DMS79 (cell line): Measurements from ENCODE around the gene SMIM33.
"Not testable (repeated sequence)": the region's sequence is repeated elsewhere in the genome, so short reads cannot be mapped to it uniquely, and the experiment has no call there.

Source experiments
- DNase-seq: peaks from one replicate; lab custom pipeline; 2025; lab: John Stamatoyannopoulos, UW

SMIM33 gene

DNA sequence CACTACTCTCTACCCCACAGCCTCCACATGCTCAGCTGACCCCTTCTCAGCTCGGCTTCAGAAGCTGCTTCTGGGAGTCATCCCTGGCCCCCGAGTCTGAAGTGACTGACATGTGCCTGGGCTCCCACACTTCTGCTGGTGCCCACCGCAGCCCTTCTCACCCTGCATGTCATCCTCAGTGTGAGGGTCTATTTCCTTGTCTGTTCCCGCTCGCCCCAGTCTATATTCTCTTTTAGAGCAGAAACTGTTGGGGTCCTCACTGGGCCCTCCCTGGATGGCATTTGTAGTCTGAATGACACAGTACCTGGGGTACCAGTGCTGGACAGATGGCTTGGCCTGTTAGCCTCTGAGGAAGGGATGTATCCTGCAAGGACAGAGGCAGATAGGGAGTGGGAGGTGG is 13.6 kb upstream of the SMIM33 start:
- no peak for DNase-seq

DNA sequence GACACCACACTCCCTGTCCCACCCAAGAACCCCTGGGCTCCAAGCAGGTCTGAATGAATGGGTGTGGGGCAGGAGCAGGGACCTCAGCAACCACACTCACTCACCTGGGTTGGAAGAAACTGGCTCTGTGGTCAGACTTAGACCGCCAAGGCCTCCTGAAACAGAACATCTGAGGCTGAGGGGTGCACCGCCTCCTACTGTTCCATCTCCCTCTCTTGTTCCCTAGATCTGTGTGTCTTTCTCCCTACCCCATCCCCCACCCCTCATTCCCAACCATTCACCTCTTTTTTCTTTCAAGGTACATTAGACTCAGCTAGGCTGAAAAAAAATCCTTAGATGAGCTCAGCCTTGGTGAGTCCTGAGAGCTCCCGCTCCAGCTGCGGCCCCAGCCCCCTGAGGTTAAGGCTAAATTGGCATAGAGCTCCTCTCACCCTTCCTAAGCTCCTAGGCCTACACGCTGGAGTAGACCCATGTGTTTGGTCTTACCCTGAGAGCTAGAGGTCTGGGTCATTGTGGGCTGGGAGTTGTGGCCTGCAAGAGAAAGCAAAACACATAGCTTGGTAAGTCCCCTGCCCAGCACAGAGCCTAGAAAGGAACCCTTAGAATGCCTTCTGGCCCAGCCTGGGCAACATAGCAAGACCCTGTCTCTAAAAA is 13.0 kb upstream of the SMIM33 start:
- no peak for DNase-seq

GRCh38 chr5:139458580-139459407 is 12.0 kb upstream of the SMIM33 start:
- no peak for DNase-seq

DNA sequence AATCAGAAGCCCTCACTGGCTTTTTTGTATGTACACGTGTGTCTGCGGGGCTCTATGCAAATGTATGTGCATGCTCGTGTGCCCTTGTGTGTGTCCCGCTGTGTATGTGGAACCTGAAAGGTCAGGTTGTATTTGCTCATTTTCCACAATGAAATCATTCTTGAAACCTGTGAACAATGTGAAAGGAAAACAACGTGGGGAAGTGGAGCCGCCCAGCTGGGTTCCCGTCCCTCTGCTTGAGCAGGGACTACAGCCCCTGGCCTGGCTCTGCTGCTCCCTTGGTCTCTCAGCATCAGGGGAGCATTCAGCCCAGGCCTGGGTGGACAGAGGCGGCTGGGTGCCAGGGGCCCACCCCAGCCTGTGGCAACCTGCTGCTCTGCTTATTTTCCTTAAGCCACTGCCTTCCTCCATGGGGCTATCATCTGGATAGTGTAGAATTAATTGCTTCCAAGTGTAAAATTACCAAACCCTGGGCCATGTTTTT is 11.3 kb upstream of the SMIM33 start:
- no peak for DNase-seq

- DNase-seq: no peak
Measured at GRCh38 chr5:139460455-139460854, 10.3 kb upstream of the SMIM33 start.

- DNase-seq: no peak
Measured at GRCh38 chr5:139461176-139461575, 9.6 kb upstream of the SMIM33 start.

DNA sequence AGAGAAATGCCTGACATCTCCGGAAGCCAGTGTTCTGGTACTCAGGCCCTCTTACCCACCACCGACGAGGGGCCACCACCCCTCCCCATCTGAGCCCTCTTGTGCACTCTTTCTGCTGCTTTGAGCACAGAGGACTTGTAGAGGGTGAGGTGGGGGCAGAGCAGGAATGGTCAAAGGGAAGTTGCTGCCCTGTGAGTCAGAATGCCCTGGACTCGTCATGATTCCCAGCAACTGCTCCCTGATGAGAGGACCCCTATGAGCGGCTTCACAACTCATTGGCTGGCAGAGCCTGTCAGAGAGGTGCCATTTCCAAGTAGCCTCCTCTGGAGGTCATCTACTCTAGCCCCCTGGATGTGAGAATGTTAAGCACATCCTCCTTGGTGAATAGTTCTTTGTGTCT is 9.1 kb upstream of the SMIM33 start:
- no peak for DNase-seq

DNA sequence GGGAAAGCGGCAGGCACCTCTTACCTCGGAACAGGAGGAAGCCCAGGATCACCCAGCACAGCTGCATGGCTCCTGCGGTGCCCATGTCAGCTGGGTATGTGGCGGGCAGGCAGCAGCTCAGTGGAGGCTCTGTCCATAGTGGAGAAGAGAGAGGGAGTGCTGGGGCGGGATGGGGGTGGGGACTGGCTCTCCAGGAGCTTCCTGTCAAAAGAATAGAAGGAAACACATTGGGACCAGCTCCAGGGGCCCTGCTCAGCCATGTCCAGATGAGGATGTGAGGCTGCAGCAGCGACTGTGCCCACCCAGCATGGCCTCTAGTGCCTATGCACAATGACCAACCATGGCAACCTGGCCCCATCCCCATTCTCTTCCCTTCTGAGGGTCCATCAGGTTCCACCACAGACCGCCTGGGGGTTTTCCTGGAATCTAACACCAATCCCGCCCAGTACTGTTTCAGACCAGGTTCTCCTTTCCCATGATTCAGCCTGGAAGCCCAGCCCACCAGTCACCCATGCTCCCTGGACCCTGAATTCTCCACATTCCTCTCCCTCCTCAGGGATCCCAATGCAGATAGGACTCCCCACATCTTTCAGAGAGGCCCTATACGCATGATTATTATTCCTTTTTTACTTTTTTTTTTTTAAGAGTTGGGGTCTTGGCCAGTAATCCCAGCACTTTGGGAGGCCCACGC is 8.1 kb upstream of the SMIM33 start, which contains the start of gene ECSCR:
Gene ECSCR, minus strand, starts transcription at position 158 of the 691 bp plus-strand sequence. Its CDS starts 73 bp downstream, at position 85.
- no peak for DNase-seq

DNA sequence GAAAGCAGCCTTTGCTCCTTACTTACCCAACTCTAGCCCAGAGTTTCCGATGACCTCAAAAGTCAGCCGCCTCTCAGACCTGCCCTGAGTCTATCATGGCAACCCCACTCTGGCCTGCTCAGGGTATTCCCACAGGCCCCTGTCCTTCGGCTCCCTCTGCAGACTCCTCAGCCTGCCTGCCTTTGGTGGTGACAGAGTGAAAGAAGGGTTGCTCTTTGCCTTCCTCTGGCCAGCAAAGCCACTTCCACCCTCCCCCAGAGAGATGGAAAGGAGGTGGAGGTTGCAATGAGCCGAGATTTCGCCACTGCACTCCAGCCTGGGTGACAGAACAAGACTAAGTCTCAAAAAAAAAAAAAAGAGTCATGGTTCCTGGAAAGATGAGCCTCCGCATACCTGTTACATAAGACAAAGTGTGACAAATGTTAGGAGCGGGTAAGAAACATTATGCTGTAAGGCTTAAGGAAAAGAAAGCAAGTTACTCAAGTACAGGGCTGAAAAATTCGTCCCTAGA is 2.3 kb upstream of the SMIM33 start:
- no peak for DNase-seq

GRCh38 chr5:139472386-139473030 is 1.7 kb downstream of the SMIM33 start:
- no peak for DNase-seq

- DNase-seq: no peak
Measured at GRCh38 chr5:139473105-139473504, 2.3 kb downstream of the SMIM33 start.

- no peak for DNase-seq
Measured at GRCh38 chr5:139473565-139473964, 2.8 kb downstream of the SMIM33 start.

GRCh38 chr5:139474890-139475791 is 4.3 kb downstream of the SMIM33 start:
- peak; percentile 33 for DNase-seq

DNA sequence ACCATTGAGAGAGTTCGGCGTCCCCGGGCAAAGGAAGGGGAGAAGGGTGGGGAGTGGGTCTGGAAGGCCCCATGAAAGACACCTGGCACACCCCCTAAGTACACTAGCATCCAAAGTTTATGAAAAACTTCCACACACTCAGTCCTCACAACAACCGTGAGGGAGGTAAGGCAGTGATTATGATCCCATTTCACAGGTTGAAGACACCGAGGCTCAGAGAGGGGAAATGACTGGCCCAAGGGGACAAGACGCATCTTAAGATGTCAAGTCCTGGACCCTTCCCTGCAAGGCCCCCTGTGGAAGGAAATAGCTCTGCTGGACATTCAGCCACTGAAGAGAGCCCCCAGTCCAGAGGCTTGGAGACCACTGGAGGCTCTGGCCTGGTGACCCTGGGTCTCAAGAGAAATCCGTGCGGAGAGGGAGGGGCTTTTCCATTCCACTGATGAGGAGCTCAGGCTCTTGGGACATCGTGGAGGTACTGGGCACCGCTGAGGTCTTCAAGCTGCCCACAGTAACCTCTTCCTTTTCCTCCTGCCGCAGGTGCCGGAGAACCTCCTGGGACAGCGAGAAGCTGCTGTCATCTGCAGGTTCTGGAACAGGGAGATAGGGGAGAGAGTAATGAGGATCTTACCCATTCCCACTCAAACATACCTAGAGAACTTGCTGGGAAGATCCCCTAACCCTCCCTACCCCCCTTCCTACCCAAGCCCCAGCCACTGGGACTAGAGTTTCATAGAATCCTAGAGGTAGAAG is 5.2 kb downstream of the SMIM33 start:
- no peak for DNase-seq

- DNase-seq: not testable (repeated sequence)
Measured at GRCh38 chr5:139478657-139479423, 8.0 kb downstream of the SMIM33 start.

GRCh38 chr5:139479729-139480128 is 8.9 kb downstream of the SMIM33 start:
- not testable (repeated sequence) for DNase-seq

DNA sequence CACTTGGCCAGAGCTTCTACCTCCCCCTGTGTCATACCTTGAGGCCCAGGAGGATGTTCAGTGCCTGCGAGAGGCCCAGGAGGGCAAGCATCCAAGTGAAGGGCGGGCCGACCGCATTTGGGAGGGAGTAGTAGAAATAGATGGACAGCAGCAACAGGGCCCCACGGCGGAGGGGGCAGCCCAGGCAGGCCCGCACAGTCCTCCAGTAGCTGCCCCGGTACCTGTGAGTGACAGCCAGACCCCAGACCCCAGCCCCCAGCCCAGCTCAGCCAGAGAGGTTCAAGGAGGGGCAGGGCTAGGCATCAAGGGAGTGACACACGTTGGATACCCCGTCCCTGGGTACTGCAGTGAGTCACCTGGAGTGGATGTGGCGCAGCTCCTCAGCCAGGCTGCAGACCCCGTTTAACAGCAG is 10.3 kb downstream of the SMIM33 start:
- DNase-seq: no peak

DNA sequence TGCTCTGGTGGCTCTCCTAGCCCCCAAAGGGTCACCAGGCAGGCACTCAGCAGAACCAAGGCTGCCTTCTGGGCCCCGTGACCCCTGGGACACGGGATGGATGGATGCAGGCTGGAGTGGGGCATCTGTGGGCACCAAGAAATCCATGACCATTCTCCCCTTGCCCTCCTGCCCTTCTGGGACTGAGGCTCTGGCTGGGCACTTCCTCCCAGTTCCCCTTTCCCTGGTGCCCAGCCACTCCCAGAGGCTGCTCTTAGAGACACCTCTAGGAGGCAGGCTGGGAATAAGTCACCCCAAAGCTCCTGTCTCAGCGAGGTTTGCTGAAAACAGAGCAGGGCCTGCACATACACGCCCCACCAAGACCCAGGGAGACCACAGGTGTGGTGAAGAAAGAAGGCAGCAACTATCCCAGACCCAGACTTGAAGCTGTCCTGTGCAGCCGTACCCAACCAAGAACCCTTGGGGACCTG is 10.8 kb downstream of the SMIM33 start:
- DNase-seq: peak; percentile 27
